ENCODE data around the gene PLEK2.

PLEK2 gene

GRCh38 chr14:67387195-67387594 lies 24.8 kb downstream of the PLEK2 start:
- Histone ChIP-seq H3K27me3 (ENCODE audit: control insufficient read depth, insufficient read depth, low read length) (no peaks in the 10 kb centered on the region), H3K4me1 (ENCODE audit: control insufficient read depth, insufficient read depth, low read length) (no peaks in the 10 kb centered on the region), H3K9me3 (ENCODE audit: control insufficient read depth, insufficient read depth, low read length) (no peaks in the 10 kb centered on the region), H3K27ac (ENCODE audit: low read length) (no peak overlapping the region), H3K4me3 (ENCODE audit: low read length) (no peak overlapping the region), H3K36me3 (ENCODE audit: control insufficient read depth, insufficient read depth, low read length) (peaks cover 7% of the 10 kb centered on the region; the same call in 1 of the 2 replicates)
- no CpG with 5 or more reads among the region's 2 CpGs for WGBS (ENCODE audit: insufficient coverage, insufficient read length)
- no peak for DNase-seq (ENCODE audit: low read depth, low spot score)

- no peak for DNase-seq (ENCODE audit: low read depth, low spot score)
- no peaks in the 10 kb centered on the region for H3K27me3 ChIP-seq (ENCODE audit: control insufficient read depth, insufficient read depth, low read length)
- peaks cover 7% of the 10 kb centered on the region; the same call in 1 of the 2 replicates for H3K36me3 ChIP-seq (ENCODE audit: control insufficient read depth, insufficient read depth, low read length)
- no peak overlapping the region for H3K4me3 ChIP-seq (ENCODE audit: low read length)
- H3K9me3 ChIP-seq (ENCODE audit: control insufficient read depth, insufficient read depth, low read length) = no peaks in the 10 kb centered on the region
- H3K27ac ChIP-seq (ENCODE audit: low read length) = no peak overlapping the region
- WGBS (ENCODE audit: insufficient coverage, insufficient read length) = no CpG with 5 or more reads among the region's 2 CpGs
- H3K4me1 ChIP-seq (ENCODE audit: control insufficient read depth, insufficient read depth, low read length) = no peaks in the 10 kb centered on the region
Observed at GRCh38 chr14:67385618-67386017, 26.3 kb downstream of the PLEK2 start.

GRCh38 chr14:67385120-67385519 lies 26.8 kb downstream of the PLEK2 start:
- H3K36me3 ChIP-seq (ENCODE audit: control insufficient read depth, insufficient read depth, low read length) = peaks cover 7% of the 10 kb centered on the region; the same call in 1 of the 2 replicates
- no peaks in the 10 kb centered on the region for H3K9me3 ChIP-seq (ENCODE audit: control insufficient read depth, insufficient read depth, low read length)
- H3K4me3 ChIP-seq (ENCODE audit: low read length) = no peak overlapping the region
- H3K27ac ChIP-seq (ENCODE audit: low read length) = no peak overlapping the region
- no CpG with 5 or more reads among the region's 2 CpGs for WGBS (ENCODE audit: insufficient coverage, insufficient read length)
- H3K27me3 ChIP-seq (ENCODE audit: control insufficient read depth, insufficient read depth, low read length) = no peaks in the 10 kb centered on the region
- no peak for DNase-seq (ENCODE audit: low read depth, low spot score)
- H3K4me1 ChIP-seq (ENCODE audit: control insufficient read depth, insufficient read depth, low read length) = no peaks in the 10 kb centered on the region

- no peak for DNase-seq (ENCODE audit: low read depth, low spot score)
- no peaks in the 10 kb centered on the region for H3K27me3 ChIP-seq (ENCODE audit: control insufficient read depth, insufficient read depth, low read length)
- H3K4me3 ChIP-seq (ENCODE audit: low read length) = no peak overlapping the region
- no peak overlapping the region for H3K27ac ChIP-seq (ENCODE audit: low read length)
- no peaks in the 10 kb centered on the region for H3K4me1 ChIP-seq (ENCODE audit: control insufficient read depth, insufficient read depth, low read length)
- H3K36me3 ChIP-seq (ENCODE audit: control insufficient read depth, insufficient read depth, low read length) = peaks cover 14% of the 10 kb centered on the region; the same call in 1 of the 2 replicates
- H3K9me3 ChIP-seq (ENCODE audit: control insufficient read depth, insufficient read depth, low read length) = no peaks in the 10 kb centered on the region
Observed at GRCh38 chr14:67377916-67378315, 34.0 kb downstream of the PLEK2 start.

- Histone ChIP-seq H3K27ac (ENCODE audit: low read length) (no peak overlapping the region), H3K9me3 (ENCODE audit: control insufficient read depth, insufficient read depth, low read length) (no peaks in the 10 kb centered on the region), H3K36me3 (ENCODE audit: control insufficient read depth, insufficient read depth, low read length) (peaks cover 12% of the 10 kb centered on the region; the same call in 1 of the 2 replicates), H3K4me1 (ENCODE audit: control insufficient read depth, insufficient read depth, low read length) (no peaks in the 10 kb centered on the region), H3K27me3 (ENCODE audit: control insufficient read depth, insufficient read depth, low read length) (no peaks in the 10 kb centered on the region), H3K4me3 (ENCODE audit: low read length) (no peak overlapping the region)
- no peak for DNase-seq (ENCODE audit: low read depth, low spot score)
- WGBS (ENCODE audit: insufficient coverage, insufficient read length) = no CpG with 5 or more reads among the region's 2 CpGs
Observed at GRCh38 chr14:67373347-67373746, 38.6 kb downstream of the PLEK2 start.

- no CpG with 5 or more reads among the region's 1 CpG for WGBS (ENCODE audit: insufficient coverage, insufficient read length)
- H3K27ac ChIP-seq (ENCODE audit: low read length) = no peak overlapping the region
- no peak overlapping the region for H3K4me3 ChIP-seq (ENCODE audit: low read length)
- no peak for DNase-seq (ENCODE audit: low read depth, low spot score)
- no peaks in the 10 kb centered on the region for H3K27me3 ChIP-seq (ENCODE audit: control insufficient read depth, insufficient read depth, low read length)
- H3K9me3 ChIP-seq (ENCODE audit: control insufficient read depth, insufficient read depth, low read length) = no peaks in the 10 kb centered on the region
- peaks cover 12% of the 10 kb centered on the region; the same call in 1 of the 2 replicates for H3K36me3 ChIP-seq (ENCODE audit: control insufficient read depth, insufficient read depth, low read length)
- no peaks in the 10 kb centered on the region for H3K4me1 ChIP-seq (ENCODE audit: control insufficient read depth, insufficient read depth, low read length)
Observed at GRCh38 chr14:67372833-67373232, 39.1 kb downstream of the PLEK2 start.

- Histone ChIP-seq H3K36me3 (ENCODE audit: control insufficient read depth, insufficient read depth, low read length) (peaks cover 8% of the 10 kb centered on the region; the same call in 1 of the 2 replicates), H3K4me1 (ENCODE audit: control insufficient read depth, insufficient read depth, low read length) (no peaks in the 10 kb centered on the region), H3K4me3 (ENCODE audit: low read length) (no peak overlapping the region), H3K9me3 (ENCODE audit: control insufficient read depth, insufficient read depth, low read length) (no peaks in the 10 kb centered on the region), H3K27ac (ENCODE audit: low read length) (no peak overlapping the region), H3K27me3 (ENCODE audit: control insufficient read depth, insufficient read depth, low read length) (no peaks in the 10 kb centered on the region)
- no CpG with 5 or more reads among the region's 4 CpGs for WGBS (ENCODE audit: insufficient coverage, insufficient read length)
- no peak for DNase-seq (ENCODE audit: low read depth, low spot score)
Observed at GRCh38 chr14:67371247-67372148, 40.5 kb downstream of the PLEK2 start.

GRCh38 chr14:67370830-67371229 lies 41.1 kb downstream of the PLEK2 start:
- no peak for DNase-seq (ENCODE audit: low read depth, low spot score)
- Histone ChIP-seq H3K4me1 (ENCODE audit: control insufficient read depth, insufficient read depth, low read length) (no peaks in the 10 kb centered on the region), H3K27ac (ENCODE audit: low read length) (no peak overlapping the region), H3K36me3 (ENCODE audit: control insufficient read depth, insufficient read depth, low read length) (peaks cover 5% of the 10 kb centered on the region; the same call in 1 of the 2 replicates), H3K9me3 (ENCODE audit: control insufficient read depth, insufficient read depth, low read length) (no peaks in the 10 kb centered on the region), H3K4me3 (ENCODE audit: low read length) (no peak overlapping the region), H3K27me3 (ENCODE audit: control insufficient read depth, insufficient read depth, low read length) (no peaks in the 10 kb centered on the region)
- WGBS (ENCODE audit: insufficient coverage, insufficient read length) = no CpG with 5 or more reads among the region's 5 CpGs

GRCh38 chr14:67365476-67365875 lies 46.5 kb downstream of the PLEK2 start:
- Histone ChIP-seq H3K27me3 (ENCODE audit: control insufficient read depth, insufficient read depth, low read length) (no peaks in the 10 kb centered on the region), H3K36me3 (ENCODE audit: control insufficient read depth, insufficient read depth, low read length) (no peaks in the 10 kb centered on the region; the same call in 1 of the 2 replicates), H3K4me3 (ENCODE audit: low read length) (no peak overlapping the region), H3K9me3 (ENCODE audit: control insufficient read depth, insufficient read depth, low read length) (no peaks in the 10 kb centered on the region), H3K4me1 (ENCODE audit: control insufficient read depth, insufficient read depth, low read length) (no peaks in the 10 kb centered on the region), H3K27ac (ENCODE audit: low read length) (no peak overlapping the region)
- no CpG with 5 or more reads among the region's 4 CpGs for WGBS (ENCODE audit: insufficient coverage, insufficient read length)
- DNase-seq (ENCODE audit: low read depth, low spot score) = no peak

- Histone ChIP-seq H3K27ac (ENCODE audit: low read length) (no peak overlapping the region), H3K9me3 (ENCODE audit: control insufficient read depth, insufficient read depth, low read length) (no peaks in the 10 kb centered on the region), H3K27me3 (ENCODE audit: control insufficient read depth, insufficient read depth, low read length) (no peaks in the 10 kb centered on the region), H3K4me3 (ENCODE audit: low read length) (peak overlapping the region; percentile 92), H3K36me3 (ENCODE audit: control insufficient read depth, insufficient read depth, low read length) (no peaks in the 10 kb centered on the region), H3K4me1 (ENCODE audit: control insufficient read depth, insufficient read depth, low read length) (no peaks in the 10 kb centered on the region)
- WGBS (ENCODE audit: insufficient coverage, insufficient read length) = no CpG with 5 or more reads among the region's 34 CpGs
- no peak for DNase-seq (ENCODE audit: low read depth, low spot score)
Observed at GRCh38 chr14:67360470-67361206, 51.3 kb downstream of the PLEK2 start.

All from iPS DF 6.9 (cell line).